Hematopoietic multipotent progenitor cell treated with erythropoietin and hydrocortisone succinate and interleukin-3 and kit ligand, for 8 days (in vitro differentiated cells): ENCODE measurements around the gene GNAL.
A peak's percentile ranks its signal among the peaks of the same experiment; 100 is the strongest.

Source experiments
- DNase-seq: peaks from one replicate; pipeline ENCODE4 v3.0.0-alpha.2; 2015

GNAL gene

DNA sequence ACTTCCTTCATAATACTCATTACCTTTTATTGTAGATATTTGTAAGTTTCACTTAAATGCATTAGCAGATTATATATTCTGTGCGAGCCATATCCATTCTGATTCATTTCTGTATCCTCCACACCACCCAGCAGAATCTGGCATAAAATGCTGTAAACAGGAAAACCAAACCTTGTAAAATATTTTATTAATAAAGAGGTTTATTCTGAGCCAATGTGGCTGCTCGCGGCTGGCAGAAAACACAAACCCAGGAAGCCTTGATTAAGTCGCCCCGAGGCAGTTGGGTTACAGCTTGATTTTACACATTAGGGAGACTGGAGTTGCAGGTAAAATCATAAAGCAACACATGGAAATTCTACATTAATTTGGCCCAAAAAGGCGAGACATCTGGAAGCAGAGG lies 40.5 kb downstream of the GNAL start:
- DNase-seq, result no peak

DNA sequence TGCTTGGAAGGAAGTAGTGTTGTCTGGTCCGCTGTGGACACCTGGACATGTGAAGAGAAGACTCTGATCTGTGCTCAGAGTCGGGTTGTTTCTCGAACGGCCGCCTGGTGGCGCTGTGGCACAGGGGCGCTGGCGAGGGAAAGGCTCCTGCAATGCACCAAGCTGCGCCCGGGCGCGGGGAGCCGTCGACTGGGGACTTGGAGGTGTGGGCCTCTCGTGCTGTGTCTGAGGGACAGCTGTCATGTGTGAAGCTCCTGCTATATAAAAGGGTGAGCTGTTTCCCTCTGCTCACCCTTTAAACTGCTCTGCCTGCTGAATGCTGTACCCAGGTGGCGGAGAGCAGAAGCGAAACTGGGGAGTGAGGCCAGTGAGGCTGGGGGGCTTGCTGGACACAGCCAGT lies 44.0 kb downstream of the GNAL start:
- DNase-seq, result peak; percentile 64

DNA sequence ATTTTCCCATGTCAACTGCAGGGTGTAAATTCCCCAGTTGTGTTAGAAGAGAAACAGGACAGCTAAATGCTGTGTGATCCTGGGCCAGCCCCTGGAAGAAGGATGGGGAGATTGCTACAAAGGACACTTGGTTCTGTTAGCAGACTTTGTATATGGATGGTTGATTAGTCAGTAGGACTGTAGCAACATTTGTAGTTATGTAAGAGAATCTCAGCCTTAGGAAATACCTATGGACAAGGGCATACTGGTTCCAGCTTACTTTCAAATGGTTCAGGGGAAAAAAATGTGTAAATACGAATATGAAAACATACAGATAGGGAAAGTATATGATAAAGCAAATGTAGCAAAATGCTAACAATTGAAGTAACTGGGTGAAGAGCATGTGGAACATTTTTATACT lies 47.6 kb downstream of the GNAL start:
- DNase-seq, result no peak

DNA sequence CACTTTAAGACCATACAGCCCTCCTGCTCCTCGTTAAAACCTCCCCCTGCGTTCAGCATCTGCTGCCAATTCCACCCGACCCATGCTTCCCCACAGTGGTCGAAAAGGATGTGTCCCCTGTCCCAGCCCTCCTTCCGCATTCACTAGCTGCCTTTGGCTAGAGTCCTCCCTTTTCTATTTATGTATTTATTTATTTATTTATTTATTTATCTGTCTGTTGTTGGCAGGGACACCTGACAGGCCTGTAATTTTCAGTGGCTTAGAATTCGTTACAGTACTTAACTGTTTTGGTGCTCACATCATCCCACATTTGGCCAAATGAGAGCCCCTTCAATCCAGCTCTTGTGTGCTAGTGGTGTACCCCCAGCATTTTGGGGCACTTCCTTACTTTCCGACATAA lies 50.8 kb downstream of the GNAL start:
- DNase-seq, result no peak

DNA sequence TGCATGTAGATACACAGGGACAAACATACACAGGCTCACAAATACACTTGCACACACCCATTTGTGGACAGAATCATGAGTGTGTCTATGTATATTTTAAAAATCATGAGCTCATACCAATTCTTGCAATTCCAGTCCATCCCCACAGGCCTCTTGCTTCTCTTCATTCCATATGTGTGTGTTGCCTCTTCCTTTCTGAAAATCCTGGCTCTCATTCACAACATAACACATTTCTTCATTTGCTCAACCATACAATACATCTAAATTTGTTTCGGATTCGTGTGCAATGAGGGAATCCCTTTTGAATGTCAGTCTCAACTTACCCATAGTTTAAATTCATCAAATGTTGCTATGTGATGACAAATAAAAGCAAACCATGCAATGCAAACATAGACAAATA lies 51.4 kb downstream of the GNAL start:
- no peak for DNase-seq

DNA sequence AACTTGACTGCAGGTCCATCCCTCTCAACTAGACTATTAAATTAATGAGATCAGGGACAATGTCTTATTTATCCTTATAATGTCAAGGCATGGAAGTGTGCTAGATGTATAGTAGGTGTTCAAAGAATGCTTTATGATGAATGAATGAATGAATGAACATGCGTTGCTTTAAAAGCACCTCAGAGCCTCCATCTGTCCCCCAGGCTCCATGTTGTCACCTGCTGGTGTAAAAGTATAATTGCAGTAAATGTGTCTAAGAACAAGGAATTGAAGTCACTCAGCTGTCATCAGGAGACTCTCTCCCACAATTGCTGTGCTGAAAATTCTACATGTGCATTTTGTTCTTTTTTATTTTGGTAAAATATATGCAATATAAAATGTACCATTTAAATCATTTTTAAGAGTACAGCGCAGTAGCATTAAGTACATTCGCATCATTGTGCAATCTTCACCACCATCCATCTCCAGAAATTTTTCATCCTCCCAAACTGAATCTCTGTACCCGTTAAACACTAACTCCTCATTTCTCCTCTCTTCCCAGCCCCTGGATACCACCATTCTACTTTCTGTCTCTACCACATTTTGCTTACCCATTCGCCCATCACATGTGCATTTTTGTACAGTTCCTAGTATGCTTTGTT lies 52.6 kb downstream of the GNAL start:
- peak; percentile 19 for DNase-seq

DNA sequence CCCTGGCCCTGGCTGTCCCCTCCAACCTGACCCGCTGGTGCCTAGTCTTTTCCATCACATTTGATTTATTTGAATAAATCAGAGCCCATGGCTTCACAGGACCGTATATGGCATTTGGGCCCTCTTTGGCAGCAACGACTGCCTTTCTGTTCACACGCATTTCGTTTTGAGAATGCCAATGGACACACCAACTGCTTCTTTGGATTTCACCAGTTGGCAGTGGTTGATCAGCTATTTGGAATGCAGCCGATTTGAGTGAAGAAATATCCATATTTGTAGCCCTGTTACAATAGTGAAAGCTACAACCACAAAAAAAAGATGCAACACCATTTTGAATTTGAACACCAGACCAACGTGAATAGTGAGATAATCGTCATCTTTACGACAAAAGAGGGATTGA lies 56.5 kb downstream of the GNAL start:
- DNase-seq, result no peak

DNA sequence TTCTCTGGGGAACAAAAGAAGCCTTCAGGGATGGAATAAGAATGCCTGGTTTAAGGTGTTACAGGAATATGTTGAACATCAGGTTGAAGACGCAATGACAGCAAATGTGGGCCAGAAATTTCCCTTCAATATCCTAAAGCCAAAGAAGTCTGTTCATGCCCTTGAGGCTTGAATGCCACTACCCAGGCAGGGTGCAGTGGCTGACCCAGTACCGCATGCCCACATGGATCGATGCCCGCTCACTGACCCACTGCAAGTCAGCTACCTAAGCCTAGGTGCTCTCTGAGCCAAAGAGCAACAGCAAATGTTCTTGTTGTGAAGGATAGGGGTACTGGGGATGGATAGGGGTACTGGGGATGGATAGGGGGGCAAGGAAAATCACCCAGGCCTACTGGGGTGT lies 58.2 kb downstream of the GNAL start:
- DNase-seq, result no peak

DNA sequence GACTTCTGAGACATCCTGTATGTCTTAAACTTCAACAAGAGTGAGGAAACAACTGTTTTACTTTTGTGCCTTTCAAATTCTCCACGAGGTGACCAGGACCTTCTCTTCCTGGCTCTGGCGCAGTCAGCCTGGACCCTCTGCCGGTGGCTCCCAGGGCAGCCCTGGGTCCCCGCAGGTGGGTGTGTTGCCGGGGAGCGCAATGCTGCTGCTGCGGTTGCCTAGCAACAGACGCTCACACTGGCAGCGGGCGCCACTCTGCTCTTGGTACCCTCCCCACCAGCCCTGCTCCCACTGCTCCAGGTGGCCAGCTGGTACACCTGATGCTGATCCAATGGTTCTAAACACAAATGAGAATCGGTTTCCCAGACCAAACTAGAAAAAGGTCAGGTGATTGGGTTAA lies 58.7 kb downstream of the GNAL start:
- no peak for DNase-seq

DNA sequence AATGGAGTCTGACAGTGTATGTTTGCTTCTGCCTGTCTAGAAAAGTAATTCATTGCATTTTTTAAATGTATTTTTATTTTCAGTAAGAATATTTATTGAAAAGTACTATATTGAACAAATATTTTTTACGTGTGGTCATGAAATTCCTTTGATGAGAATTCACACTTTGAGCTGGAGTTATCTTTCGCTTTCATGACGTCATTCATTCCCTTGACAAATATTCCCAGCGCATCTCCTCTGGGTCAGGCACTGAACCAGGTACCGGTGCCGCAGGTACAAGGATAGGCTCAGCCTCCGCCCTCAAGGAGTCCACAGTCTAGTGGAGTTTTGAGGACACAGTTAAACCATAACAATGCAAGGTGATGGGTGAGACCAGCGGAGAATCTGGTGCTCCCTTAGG lies 60.2 kb downstream of the GNAL start:
- DNase-seq, result no peak

DNA sequence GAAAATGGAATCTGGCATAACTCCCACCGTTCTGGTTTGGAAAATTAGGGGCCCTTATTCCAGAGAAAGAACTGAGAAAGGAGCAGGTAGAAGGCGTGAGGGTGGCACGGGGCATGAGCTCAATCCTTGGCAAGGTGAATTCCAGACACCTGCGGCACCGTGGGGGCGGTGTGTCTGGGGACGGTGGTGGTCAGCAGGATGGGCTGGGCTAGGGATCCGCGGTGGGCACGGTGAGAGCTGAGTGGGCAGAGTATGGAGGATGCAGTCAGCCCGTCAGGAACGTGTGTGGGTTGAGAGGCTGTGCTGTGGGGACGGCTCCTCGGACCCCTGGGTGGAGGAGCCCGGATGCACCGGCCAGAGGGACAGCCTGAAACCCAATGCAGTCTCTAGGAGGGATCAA lies 61.1 kb downstream of the GNAL start:
- no peak for DNase-seq

DNA sequence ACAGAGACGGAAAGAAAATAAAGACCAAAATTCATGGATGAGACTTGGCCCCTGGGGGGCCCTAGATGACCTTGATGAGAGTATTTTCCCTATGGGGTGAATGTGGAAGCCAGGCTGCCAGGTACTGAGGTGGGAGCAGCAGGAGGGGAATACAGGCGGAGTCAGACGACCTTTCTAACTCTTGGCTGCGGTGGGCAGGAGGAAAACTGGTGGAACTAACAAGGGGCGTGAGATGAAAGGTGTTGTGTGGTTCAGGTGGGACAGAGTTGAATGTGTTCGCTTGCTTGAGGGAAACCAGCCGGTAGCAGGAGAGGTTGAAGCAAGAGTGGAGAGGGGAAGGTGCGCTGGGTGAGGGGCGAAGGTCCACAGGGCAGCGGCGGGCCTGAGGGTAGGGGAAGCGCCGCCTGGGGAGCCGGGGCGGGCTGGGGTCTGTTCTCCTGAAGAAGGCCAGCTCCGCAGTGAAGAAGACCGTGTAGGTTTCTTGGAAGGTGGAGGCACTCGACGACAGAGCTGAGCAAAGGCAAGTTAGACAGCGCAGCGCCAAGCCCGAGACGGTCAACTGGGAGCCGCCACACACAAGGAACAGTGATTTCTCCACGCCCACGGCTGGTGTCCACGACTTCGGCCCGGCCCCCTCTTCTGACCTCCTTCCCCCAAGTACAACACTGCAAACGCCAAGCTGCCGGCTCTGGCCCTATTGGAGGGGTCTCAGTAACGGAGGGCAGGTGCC lies 61.7 kb downstream of the GNAL start:
- DNase-seq, result no peak

DNA sequence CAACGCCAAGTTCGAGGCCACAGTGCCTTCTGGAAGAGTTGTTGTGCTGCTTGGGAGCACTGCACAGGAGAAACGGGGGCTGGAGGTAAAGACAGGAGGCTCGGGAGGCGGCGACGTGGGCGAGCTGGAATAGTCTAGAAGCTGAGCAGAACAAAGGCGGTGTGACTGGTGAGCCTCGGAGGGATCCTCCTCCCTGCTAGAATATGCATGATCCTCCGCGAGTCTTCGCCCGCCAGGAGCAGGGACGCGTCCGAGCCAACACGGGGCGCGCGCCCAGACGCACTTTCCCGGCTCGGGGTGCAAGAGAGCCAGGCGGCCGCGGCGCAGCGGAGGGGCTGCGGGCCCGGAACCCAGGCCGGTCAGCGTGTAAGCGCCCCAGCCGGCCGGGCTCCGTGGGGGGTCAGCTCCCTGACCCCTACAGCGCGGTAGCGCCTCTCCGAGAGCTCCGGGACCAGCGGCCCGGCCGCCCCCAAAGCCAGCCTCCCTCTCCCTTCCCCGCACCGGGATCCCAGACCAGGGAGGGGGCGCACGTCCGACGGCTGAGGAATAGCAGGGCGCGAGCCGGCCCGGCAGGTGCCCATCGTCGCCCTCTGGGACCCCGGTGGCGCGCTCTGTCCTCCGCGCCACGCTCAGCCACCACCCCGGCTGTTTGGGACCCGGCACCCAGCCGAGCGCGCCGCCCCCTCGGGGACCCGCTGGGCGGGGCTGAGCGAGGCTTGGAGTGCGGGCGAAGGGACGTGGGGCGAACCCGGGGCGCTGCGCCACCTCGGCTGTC lies 62.5 kb downstream of the GNAL start:
- no peak for DNase-seq

DNA sequence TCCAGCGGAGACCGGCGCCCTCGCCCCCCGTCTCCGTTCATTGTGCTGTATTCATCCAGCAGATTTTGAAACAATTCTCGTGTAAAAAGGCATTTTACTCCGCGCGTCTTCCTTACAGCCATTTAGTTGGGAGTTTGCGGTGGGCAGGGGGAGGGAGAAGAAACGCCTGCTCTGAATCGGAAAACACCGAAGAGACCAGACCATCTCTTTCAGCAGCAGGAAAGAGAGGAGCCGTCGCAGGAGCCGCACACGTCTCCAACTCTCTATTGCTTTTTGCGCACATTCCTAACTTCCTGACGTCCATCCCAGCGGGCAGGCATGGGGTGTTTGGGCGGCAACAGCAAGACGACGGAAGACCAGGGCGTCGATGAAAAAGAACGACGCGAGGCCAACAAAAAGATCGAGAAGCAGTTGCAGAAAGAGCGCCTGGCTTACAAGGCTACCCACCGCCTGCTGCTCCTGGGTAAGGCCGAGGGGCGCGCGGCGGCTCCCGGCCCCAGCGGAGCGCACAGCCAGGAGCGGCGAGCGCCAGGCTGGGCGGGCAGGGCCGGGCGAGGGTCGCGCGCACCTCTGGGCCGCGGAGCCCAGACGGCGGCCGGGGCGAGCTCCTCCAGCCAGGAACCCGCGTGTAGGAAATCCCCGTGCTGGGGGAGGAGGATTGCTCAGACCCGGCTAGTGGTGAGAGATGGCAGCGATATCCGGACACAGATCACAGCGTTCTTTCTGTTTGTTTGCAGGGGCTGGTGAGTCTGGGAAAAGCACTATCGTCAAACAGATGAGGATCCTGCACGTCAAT lies 63.2 kb downstream of the GNAL start:
- DNase-seq, result no peak

DNA sequence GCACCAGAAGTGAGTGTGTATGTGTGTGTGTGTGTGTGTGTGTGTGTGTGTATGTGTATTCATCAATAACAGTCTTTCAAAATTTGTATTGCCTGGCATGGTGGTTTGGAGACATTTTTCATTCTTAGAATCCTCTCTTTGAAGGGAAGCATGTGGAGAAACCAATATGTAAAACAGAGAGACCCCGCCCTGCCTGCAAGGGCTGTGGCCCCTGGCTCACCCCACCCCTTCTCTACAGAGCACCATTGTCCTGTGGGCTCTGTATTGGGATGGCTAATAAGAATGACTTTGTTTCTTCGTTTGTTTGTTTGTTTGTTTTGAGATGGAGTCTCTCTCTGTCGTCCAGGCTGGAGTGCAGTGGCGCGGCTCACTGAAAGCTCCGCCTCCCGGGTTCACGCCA lies 65.9 kb downstream of the GNAL start:
- DNase-seq, result no peak

DNA sequence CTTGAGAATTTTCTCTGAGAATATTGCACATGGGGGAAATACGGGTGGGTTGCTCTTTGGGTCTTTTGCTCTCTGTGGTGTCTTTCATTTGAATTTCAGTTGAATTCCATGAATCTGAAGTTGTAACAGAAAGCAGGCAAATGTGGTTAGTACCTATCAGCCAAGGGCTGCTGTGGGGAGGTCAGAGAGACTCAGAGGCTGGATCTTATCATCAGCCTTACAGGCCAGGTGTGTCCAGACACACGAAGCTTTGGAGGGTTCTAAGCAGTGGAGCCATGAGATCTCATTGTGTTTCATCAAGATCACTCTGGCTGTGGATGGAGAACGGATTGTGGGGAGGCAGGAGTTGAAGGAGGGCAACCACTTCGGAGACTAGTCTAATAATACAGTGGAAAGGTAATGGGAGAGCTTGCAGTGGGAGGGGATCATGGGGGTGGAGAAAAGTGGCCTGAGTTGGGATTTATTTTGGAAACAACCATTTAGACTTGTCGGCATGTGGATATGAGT lies 68.1 kb downstream of the GNAL start:
- DNase-seq, result peak; percentile 20

DNA sequence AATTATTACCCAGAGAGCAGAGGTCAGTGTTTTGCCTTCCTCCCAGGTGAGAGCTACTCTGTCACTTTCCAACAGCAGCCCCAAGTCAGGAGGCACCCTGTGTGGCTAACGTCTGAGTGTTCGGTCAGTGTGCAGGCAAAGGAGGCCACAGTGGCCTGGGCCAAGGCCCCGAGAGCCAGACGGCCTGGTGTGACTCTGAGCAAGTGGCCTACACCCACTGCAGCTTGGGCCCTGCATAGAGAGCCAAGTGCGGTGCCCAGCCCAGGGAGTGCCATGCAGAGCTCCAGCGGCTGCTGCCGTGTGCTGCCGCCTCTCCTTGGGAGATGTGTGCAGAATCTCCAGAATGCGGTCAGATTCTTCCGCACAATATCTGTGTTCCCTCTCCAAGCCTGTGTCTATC lies 70.4 kb downstream of the GNAL start:
- DNase-seq, result no peak

DNA sequence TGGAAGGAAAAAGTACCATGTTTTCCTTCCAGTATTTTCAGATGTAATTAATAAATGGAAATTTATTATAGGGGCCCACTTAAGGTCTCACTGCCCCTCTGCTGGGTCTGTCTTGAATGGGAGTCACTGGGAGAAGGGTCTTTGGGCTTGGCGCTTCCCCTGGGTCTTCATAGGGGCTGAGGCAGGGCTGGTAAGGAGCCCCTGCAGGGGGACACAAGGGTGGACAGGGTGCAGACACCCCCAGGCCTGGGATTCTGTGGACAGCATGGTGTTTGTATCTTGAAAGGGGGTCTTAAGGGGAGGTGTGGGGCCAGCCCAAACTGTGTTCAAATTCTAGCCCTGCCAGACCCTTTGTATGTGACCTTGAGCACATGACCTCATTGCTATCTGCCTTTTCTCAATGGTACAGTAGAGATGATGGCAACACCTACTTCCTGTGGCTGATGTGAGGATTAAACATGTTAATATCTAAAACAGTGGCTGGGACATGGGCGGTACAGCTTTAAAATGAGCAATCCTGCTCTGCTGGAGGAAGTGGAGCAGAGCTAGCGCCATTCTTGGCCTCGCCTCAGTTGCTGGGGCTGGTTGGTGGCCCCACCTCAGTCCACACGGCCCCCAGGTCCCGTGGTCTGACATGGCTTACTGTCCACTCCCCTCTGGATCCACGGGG lies 71.6 kb downstream of the GNAL start:
- DNase-seq, result no peak

DNA sequence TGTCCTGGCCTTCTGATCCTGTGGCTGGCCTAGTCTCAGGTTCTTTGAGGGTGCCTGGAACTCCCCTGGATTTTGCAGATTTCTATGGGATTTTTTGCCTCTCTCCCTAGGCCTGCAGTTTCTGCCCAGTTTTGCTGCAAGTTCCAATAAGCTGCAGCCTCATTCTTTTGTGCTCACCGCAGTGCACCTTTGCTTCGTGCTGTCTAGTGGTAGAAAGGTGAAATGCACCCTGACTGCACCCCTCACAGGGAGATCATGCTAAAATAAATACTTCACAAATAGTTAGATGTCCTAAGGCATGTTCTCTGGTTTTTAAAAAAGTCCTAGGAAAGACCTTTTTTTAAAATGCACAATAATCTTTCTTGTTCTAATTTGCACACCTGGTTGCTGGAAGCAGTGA lies 72.5 kb downstream of the GNAL start:
- no peak for DNase-seq

DNA sequence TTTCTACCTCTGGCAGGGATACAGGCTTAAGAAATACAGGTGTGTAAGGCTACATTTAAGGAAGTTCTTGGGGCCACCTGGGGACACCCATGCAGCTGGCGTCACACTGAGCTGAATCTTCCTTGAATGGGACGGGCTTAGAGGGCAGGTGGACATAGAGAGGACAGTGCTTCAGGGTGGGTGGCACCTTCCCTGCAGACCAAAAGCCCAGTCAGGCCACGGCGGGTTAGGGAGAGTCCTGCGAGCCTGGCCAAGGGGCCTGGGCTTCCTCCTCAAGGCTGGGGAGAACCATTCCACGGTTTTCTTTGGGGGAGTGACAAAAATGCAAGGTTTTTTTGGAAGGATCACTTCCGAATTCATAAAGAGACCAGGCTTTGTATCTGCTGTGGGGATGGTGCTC lies 73.4 kb downstream of the GNAL start:
- no peak for DNase-seq

DNA sequence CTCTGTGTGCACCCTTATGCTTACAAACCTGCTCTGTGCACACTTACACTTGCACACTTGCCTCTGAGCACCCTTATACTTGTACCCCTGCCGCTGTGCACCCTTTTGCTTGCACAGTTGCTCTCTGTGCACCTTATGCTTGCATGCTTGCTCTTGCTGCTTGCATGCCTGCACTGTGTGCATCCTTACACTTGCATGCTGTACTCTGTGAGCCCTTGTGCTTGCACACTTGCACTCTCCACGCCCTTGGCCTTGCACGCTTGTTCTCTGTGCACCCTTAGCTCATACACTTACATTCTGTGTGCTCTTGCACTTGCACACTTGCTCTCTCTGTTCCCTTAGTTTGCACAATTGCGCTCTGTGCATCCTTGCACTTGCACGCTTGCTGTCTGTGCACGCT lies 78.3 kb downstream of the GNAL start:
- DNase-seq, result no peak

DNA sequence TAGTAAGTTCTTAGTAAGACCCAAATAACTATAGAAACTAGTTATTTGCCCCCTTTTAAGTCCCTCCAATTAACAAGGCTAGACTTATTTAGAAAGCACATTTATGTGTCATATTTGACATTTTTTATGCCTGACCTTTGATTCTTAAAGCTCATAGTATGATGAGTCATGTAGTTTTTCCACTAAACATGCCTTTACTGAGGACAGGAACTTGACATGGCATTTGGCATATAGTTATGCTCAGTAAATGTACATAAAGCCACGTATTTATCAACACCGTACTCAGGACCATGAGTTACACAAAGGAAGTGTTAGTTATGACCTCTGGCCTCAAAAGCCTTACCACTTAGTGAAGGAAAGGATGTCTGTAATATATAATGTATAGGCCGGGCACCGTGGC lies 78.9 kb downstream of the GNAL start:
- no peak for DNase-seq
